ENCODE data around the gene EGR2.

EGR2 gene

GRCh38 chr10:62764011-62764410, 52.2 kb downstream of the EGR2 start:
- DNase-seq, result no peak
- TF ChIP-seq POLR2A (IDR thresholded peaks at IDR 0.05; ENCODE audit: low read length) (no peak), GATA1 (IDR thresholded peaks at IDR 0.05; ENCODE audit: low read depth, low read length) (no peak)

- no peak for TF ChIP-seq GATA1 (IDR thresholded peaks at IDR 0.05; ENCODE audit: low read depth, low read length)
- no peak for TF ChIP-seq POLR2A (IDR thresholded peaks at IDR 0.05; ENCODE audit: low read length)
- DNase-seq, result no peak
Measured at GRCh38 chr10:62763155-62763554, 53.0 kb downstream of the EGR2 start.

Data from erythroblast (primary cell).